CD14-positive monocyte (primary cell): Measurements from ENCODE around the gene GTF2F2. TPM values are rescaled to one million over a fixed set of nuclear protein-coding genes. Genes with fewer than 3 reads are reported as not detected.

ENCODE experiments used
- DNase-seq, 3 donors: peaks; one replicate each; pipeline ENCODE4 v3.0.0-alpha.2; 2011 to 2022
- H2AFZ ChIP-seq: 2 replicates; pipeline ENCODE4 v1.6.0; 2012; ENCODE audit warnings: mild to moderate bottlenecking, low read depth, low read length, inconsistent platforms; ENCODE audit not compliant: insufficient read depth, poor library complexity, severe bottlenecking
- H3K27ac ChIP-seq, 2 donors: 1 replicate in 1 of 2; 2 replicates in 1 of 2; pipeline ENCODE4 v1.5.1; 2012 to 2013; ENCODE audit warnings: low read length in 2 of 2, control low read depth in 1 of 2, inconsistent platforms in 1 of 2, low read depth in 1 of 2, mild to moderate bottlenecking in 1 of 2
- H3K27me3 ChIP-seq, 2 donors: one replicate each; pipeline versions ENCODE4 v1.6.0 to v1.6.1; 2011 to 2013; ENCODE audit warnings: low read length in 2 of 2; ENCODE audit not compliant: control insufficient read depth in 2 of 2, insufficient read depth in 2 of 2
- H3K36me3 ChIP-seq, 2 donors: replicated peaks in 1 of 2; 1 replicate in 1 of 2; 2 replicates in 1 of 2; pipeline versions ENCODE4 v1.5.1 to v1.6.1; 2012 to 2013; ENCODE audit warnings: low read length in 2 of 2, control low read depth in 1 of 2, inconsistent platforms in 1 of 2, mild to moderate bottlenecking in 1 of 2; ENCODE audit not compliant: insufficient read depth in 2 of 2, control insufficient read depth in 1 of 2
- H3K4me1 ChIP-seq, 2 donors: 1 replicate in 1 of 2; 2 replicates in 1 of 2; pipeline versions ENCODE4 v1.5.1 to v1.6.1; 2012 to 2013; ENCODE audit warnings: low read length in 2 of 2, control low read depth in 1 of 2, inconsistent platforms in 1 of 2, mild to moderate bottlenecking in 1 of 2, moderate library complexity in 1 of 2; ENCODE audit not compliant: insufficient read depth in 2 of 2, control insufficient read depth in 1 of 2
- H3K4me2 ChIP-seq: replicated peaks from 2 replicates; pipeline ENCODE3; 2012; ENCODE audit warnings: low read length, moderate library complexity, mild to moderate bottlenecking; ENCODE audit not compliant: poor library complexity, severe bottlenecking; ENCODE audit errors: extremely low read depth
- H3K4me3 ChIP-seq, 3 experiments: fragments of 200-600 bp in 1 of 3; sonication (generic) in 1 of 3; replicated peaks in 1 of 3; 1 replicate in 2 of 3; 2 replicates in 1 of 3; pipeline ENCODE4 v1.5.1; 2011 to 2013; ENCODE audit warnings: low read length in 3 of 3, mild to moderate bottlenecking in 3 of 3, control low read depth in 2 of 3, low read depth in 2 of 3, inconsistent platforms in 1 of 3, moderate library complexity in 1 of 3
- H3K79me2 ChIP-seq: 2 replicates; pipeline ENCODE4 v1.6.0; 2012; ENCODE audit warnings: mild to moderate bottlenecking, control low read depth, inconsistent platforms, low read length, moderate library complexity; ENCODE audit not compliant: insufficient read depth
- H3K9ac ChIP-seq: 2 replicates; pipeline ENCODE4 v1.6.0; 2017; ENCODE audit warnings: low read length, mild to moderate bottlenecking; ENCODE audit not compliant: insufficient read depth, poor library complexity, severe bottlenecking
- H3K9me3 ChIP-seq, 2 donors: replicated peaks in 1 of 2; 1 replicate in 1 of 2; 2 replicates in 1 of 2; pipeline versions ENCODE4 v1.5.1 to v1.6.1; 2012 to 2013; ENCODE audit warnings: low read length in 2 of 2, control low read depth in 1 of 2; ENCODE audit not compliant: control insufficient read depth in 1 of 2, insufficient read depth in 1 of 2
- H4K20me1 ChIP-seq: 2 replicates; pipeline ENCODE4 v1.6.0; 2012; ENCODE audit warnings: mild to moderate bottlenecking, low read length, control low read depth, moderate library complexity; ENCODE audit not compliant: insufficient read depth
- H3K27ac Mint-ChIP-seq, 7 donors: one replicate each; pipeline ENCODE4 v1.8.0; 2020; ENCODE audit warnings: mild to moderate bottlenecking in 7 of 7, mixed read lengths in 7 of 7, moderate library complexity in 6 of 7, inconsistent platforms in 2 of 7
- H3K27me3 Mint-ChIP-seq, 3 donors: one replicate each; pipeline ENCODE4 v1.8.0; 2021 to 2022; ENCODE audit warnings: low read depth in 3 of 3, mild to moderate bottlenecking in 3 of 3, mixed read lengths in 3 of 3, moderate library complexity in 3 of 3, inconsistent platforms in 1 of 3
- H3K36me3 Mint-ChIP-seq, 2 donors: one replicate each; pipeline ENCODE4 v1.8.0; 2020; ENCODE audit warnings: mixed read lengths in 2 of 2, inconsistent platforms in 1 of 2, mild to moderate bottlenecking in 1 of 2
- H3K4me1 Mint-ChIP-seq: one replicate; pipeline ENCODE4 v1.8.0; 2020; ENCODE audit warnings: mild to moderate bottlenecking, mixed read lengths
- H3K4me3 Mint-ChIP-seq, 2 donors: one replicate each; pipeline ENCODE4 v1.8.0; 2020; ENCODE audit warnings: mild to moderate bottlenecking in 2 of 2, mixed read lengths in 2 of 2, moderate library complexity in 1 of 2
- H3K9me3 Mint-ChIP-seq, 7 donors: one replicate each; pipeline ENCODE4 v1.8.0; 2020 to 2022; ENCODE audit warnings: mixed read lengths in 7 of 7, mild to moderate bottlenecking in 6 of 7, moderate library complexity in 6 of 7, inconsistent platforms in 2 of 7
- WGBS: methylation state at CpG from one replicate; pipeline ENCODE4 v1.1.5; 2013; ENCODE audit warnings: missing lambda C conversion rate; ENCODE audit not compliant: insufficient coverage; 5-methylcytosine and 5-hydroxymethylcytosine counted together
- intact Hi-C, 2 donors: fragments of 100-400 bp; cut with micrococcal nuclease; formaldehyde crosslinking; loops; one replicate each; pipeline versions ENCODE4 v1.15.0 to v1.15.1; 2023
- polyA plus RNA-seq, 3 donors: library from polyadenylated mRNA; depleted of rRNA in 1 of 3; unstranded in 2 of 3; stranded (reverse) in 1 of 3; fragments of 300-500 nt in 2 of 3; fragments of >200 nt in 1 of 3; fragmentation: Illumina TruSeq in 2 of 3; gene quantifications; 1 replicate in 2 of 3; 2 replicates in 1 of 3; pipeline ENCODE4 v1.2.3, GENCODE V29; 2012 to 2021
- TF ChIP-seq, protein P1 (sequence below): fragments of 200-600 bp; IDR thresholded peaks from one replicate; pipeline ENCODE4 v1.8.0; 2022; ENCODE audit warnings: antibody characterized with exemption, mild to moderate bottlenecking

GTF2F2 gene
- polyA plus RNA-seq, 3 donors: 8.1 to 10.4 (median 8.5) TPM

DNA sequence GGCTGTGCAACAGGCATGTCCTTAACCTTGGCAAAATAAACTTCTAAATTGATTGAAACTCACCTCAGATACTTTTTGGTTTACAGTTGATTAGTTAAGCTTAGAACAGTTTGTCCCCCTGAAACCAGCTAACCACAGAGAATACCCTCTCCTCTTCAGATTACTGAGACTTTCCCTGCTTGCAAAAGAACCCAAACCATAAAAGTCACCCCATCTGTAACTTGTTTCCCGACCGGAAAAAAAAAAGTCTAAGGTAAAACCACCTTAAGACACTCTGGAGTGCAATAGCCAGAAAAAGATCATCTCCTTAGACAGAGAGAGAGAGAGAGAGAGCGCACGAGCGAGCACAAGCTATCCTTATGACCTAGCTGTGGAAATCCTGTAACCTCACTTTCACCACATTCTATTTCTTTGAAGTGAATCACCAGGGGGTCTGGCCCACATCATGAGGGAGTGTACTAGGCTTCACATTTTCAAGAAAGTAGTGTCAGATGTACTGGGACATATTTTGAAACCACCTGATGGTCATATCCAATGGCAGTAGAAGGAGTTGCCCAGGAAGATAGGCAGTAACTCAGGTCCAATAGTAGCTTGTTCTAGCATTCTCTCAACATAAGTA lies 11.1 kb upstream of the GTF2F2 start:
- Mint-ChIP-seq H3K4me3 (no peak overlapping the region), H3K36me3 (no peaks in the 10 kb centered on the region), H3K4me1 (peaks cover 3% of the 10 kb centered on the region), H3K27ac (no peak overlapping the region), H3K27me3 (peaks cover 0 to 10% (median 7%) of the 10 kb centered on the region in 3 donors), H3K9me3 (peaks cover 0 to 2% (median 0%) of the 10 kb centered on the region in 7 donors)
- no peak for DNase-seq
- Histone ChIP-seq H3K9me3 (no peaks in the 10 kb centered on the region), H3K79me2 (no peaks in the 10 kb centered on the region), H3K36me3 (no peaks in the 10 kb centered on the region), H2AFZ (peak overlapping the region; percentile 36), H3K27me3 (no peaks in the 10 kb centered on the region), H3K4me3 (peak overlapping the region in 1 of 3 experiments; percentile 30), H3K27ac (no peak overlapping the region), H4K20me1 (no peaks in the 10 kb centered on the region), H3K9ac (no peak overlapping the region), H3K4me1 (no peaks in the 10 kb centered on the region), H3K4me2 (peak overlapping the region; percentile 29)
- TF ChIP-seq, protein P1, sequence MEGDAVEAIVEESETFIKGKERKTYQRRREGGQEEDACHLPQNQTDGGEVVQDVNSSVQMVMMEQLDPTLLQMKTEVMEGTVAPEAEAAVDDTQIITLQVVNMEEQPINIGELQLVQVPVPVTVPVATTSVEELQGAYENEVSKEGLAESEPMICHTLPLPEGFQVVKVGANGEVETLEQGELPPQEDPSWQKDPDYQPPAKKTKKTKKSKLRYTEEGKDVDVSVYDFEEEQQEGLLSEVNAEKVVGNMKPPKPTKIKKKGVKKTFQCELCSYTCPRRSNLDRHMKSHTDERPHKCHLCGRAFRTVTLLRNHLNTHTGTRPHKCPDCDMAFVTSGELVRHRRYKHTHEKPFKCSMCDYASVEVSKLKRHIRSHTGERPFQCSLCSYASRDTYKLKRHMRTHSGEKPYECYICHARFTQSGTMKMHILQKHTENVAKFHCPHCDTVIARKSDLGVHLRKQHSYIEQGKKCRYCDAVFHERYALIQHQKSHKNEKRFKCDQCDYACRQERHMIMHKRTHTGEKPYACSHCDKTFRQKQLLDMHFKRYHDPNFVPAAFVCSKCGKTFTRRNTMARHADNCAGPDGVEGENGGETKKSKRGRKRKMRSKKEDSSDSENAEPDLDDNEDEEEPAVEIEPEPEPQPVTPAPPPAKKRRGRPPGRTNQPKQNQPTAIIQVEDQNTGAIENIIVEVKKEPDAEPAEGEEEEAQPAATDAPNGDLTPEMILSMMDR: no peak
- WGBS: no CpG with 5 or more reads among the region's 5 CpGs
- intact Hi-C loops: no loop called here

DNA sequence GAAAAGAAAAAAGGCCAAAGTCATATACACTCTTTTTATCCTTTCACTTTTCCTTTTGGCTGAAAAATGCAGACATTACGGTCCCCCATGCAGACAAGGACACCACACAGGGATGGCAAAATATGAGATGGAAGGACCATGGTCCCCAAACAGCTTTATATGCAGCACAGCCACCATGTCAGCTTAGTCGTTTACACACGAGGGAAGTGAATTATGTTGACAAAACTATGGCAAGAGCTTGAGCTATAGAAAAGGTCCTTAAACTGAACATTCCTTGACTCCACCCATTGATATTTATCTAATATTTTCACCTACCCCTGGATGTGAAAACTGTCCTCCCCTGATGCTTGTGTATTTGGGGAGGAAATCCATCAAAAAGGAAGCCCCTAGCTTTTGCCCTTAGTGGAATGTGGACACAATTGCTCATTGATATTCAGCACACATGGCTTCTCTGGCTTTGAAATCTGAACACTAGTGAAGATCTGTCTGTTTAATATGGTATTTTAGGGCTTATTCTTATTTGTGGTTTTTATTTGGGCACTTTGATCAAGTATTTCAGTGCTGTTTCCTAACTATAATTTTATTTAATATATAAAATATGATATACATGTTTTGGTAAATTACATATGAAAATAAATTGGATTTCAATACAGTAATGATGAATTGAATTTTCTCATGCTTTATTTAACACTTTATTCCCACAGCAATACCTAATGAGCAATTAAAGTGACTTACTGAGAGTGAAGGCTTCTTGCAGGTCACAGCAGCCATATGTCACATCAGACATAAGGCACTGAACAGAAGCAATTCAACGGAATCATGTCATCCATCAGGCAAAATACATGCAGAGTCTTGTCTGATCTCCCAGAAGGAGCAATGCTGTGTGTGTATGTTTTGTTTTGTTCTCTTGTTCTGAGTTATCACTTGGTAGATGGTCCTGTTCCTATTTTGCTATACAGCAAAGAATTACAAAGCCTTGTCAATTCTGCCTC lies 6.8 kb upstream of the GTF2F2 start:
- Histone ChIP-seq H2AFZ (no peak overlapping the region), H3K9ac (no peak overlapping the region)

More for the DNA sequence above, 6.8 kb upstream of the GTF2F2 start:
- Histone ChIP-seq H3K79me2 (no peaks in the 10 kb centered on the region), H3K36me3 (no peaks in the 10 kb centered on the region), H3K9me3 (no peaks in the 10 kb centered on the region), H3K4me1 (no peaks in the 10 kb centered on the region), H3K4me2 (no peak overlapping the region), H3K27ac (no peak overlapping the region), H3K27me3 (no peaks in the 10 kb centered on the region), H3K4me3 (no peak overlapping the region), H4K20me1 (no peaks in the 10 kb centered on the region)
- no CpG with 5 or more reads among the region's 4 CpGs for WGBS
- intact Hi-C loops: loop anchor here in 1 of 2 donors (10.0 kb wide), 1 partner anchor 199 kb away; no protein-coding TSS in a partner anchor
- H3K27ac Mint-ChIP-seq: no peak overlapping the region
- no peak overlapping the region for H3K4me3 Mint-ChIP-seq
- peaks cover 0 to 2% (median 0%) of the 10 kb centered on the region in 7 donors for H3K9me3 Mint-ChIP-seq
- TF ChIP-seq, protein P1: no peak
- peaks cover 2% of the 10 kb centered on the region for H3K4me1 Mint-ChIP-seq
- no peaks in the 10 kb centered on the region for H3K36me3 Mint-ChIP-seq
- H3K27me3 Mint-ChIP-seq: peaks cover 0 to 6% (median 1%) of the 10 kb centered on the region in 3 donors
- no peak for DNase-seq
